HG02798 (cell line): Measurements from ENCODE around the gene OR6C1.
"Not testable (repeated sequence)": the region's sequence is repeated elsewhere in the genome, so short reads cannot be mapped to it uniquely, and the experiment has no call there.

Source experiments
- ATAC-seq: cut with Tn5 transposase; IDR thresholded peaks from one replicate; pipeline ENCODE4 v1.9.1; 2021; ENCODE audit warnings: mild to moderate bottlenecking; ENCODE audit not compliant: unreplicated experiment, poor library complexity

OR6C1 gene

DNA sequence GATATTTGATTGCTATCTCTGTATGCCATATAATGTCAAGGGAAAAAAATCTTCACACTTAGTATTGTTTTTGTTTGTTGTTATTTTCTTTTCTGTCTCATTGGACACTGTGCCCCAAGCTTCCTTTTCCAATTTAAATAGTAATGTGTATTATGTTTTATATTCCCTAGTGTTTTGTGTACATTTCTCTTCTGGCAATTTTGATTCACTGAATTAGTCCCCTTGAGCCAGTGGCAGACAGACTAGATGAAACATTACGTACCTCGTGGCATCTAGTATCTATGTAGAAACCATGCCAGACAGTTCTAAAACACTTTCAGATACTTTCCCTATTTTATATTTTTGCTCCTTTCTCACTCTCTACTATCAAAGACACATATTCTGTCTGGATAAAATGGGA is at the start of gene OR6C1:
OR6C1 (plus strand) TSS at position 301 of the 400 bp plus-strand sequence. CDS start 6,257 bp downstream, outside the sequence.
- ATAC-seq = no peak

DNA sequence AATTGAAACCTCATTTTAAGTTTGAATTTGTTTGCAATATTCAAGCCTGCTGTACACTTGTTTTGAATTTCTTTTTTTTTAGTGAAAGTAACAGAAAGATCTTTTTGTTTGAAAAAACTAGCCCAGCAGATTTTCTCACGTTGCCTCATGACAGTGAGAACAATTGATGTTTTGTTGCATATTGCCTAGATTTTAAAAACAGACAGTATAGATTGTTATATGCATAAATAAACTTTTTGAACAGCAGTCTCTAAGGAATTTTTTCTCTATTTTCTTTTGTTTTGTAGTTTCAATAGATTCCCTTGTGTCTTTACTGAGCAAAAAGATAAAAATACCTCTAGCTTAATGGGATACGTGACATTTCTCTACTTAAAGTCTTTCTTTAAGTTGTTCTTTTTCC is 33.2 kb upstream of the OR6C1 start:
- ATAC-seq = no peak

DNA sequence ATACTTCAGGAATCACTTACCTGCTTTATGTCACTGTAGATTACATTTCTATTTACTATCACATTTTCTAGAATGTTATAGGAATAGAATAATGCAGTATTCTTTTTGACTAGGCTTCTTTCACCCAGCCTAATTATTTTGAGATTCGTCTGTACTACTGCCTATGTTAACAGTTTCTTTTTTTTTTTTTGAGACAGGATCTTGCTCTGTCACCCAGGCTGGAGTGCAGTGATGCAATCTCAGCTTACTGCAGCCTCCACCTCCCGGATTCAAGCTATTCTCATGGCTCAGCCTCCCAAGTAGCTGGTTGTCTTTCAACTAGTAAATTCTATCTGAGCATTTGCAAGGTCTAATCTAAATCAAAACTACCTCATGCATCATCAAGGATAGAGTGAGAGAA is 24.1 kb upstream of the OR6C1 start:
- ATAC-seq = no peak

DNA sequence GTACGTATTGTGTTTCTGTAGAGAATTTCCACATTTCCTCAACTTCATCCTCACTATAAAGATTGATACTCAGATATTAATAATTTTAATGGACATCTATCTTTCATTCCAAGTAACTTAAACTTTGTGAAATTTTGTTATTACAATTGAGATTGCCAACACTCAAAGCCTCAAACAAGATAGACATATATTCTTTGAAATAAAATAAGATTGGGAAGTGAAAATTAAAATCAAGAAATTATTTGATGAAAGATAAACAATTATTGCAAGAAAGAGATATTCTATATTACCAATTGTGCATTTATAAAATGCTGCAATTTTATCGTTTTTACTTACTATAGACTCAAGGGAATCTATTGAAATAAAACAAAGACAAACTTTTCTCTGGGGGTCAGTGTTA is 17.7 kb upstream of the OR6C1 start, which contains the start of gene OR6C6:
OR6C6 (minus strand) TSS at position 101 of the 400 bp plus-strand sequence. CDS start 1,337 bp downstream, outside the sequence.
- no peak for ATAC-seq

DNA sequence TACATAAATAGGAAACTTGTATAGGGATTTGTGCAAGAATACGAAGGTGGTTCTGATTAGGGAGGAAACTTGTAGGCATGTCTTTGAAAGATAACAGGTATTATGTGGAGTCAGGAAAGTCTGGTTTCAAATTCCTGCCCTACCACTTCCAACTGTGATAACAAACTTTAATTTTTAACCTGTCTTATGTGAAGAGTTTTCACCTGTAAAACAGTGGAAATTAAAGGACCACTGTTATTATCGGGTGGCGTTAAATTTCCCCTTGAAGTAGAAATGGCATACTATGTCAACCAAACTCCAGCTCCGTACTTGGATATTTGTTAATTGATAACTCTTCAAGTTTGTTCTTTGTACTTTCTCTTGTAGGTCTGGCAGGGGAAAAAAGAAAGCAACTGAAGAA is 6.1 kb downstream of the OR6C1 start:
- no peak for ATAC-seq

DNA sequence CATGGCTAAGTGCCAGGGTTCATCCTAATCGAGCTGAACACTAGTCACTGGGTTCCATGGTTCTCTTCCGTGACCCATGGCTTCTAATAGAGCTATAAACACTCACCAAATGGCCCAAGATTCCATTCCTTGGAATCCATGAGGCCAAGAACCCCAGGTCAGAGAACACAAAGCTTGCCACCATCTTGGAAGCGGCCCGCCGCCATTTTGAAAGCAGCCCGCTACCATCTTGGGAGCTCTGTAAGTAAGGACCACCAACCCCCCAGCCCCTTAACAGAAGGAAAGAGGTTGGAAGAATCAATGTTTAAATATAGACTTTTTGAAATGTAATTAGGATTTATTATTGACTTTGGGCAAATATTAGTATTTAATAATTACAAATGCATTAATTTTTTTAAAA is 11.7 kb downstream of the OR6C1 start:
- not testable (repeated sequence) for ATAC-seq

DNA sequence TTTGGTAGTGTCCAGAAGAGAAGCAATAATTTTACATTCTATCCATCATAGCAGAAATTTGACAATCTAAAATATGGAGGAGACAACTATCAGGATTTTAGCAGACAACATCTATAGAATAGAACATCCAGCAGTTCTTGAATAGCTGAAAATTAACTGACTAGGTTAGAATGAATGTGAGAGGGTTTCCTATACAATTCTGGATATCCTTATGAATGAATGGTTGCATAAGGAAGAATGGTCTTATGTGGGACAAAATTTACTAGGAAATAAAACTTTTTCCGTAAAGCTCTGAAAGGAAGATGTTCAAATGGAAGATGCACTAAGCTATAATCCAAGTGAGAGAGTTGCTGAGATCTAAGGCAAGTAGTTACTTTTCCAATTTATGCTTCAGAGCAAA is 16.3 kb downstream of the OR6C1 start, which contains the start of gene OR6C3:
OR6C3 (plus strand) TSS at position 301 of the 400 bp plus-strand sequence. CDS start 955 bp downstream, outside the sequence.
- ATAC-seq = no peak

DNA sequence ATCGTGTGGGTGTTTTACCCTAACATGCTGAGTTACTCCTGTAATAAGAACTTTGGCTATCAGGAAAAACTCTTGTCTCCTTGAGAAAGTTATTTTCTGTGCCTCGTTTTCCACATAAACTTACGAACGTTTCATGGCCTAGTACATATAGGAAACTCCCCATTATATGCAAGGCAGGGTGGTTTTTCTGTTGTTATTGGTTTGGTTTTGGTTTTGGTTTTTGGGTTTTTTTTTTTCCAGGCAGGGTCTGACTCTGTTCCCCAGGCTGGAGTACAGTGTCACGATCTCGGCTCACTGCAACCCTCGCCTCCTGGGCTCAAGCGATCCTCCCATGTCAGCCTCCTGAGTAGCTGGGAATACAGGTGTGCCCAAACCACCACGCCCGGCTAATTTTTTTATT is 21.9 kb downstream of the OR6C1 start:
- no peak for ATAC-seq

DNA sequence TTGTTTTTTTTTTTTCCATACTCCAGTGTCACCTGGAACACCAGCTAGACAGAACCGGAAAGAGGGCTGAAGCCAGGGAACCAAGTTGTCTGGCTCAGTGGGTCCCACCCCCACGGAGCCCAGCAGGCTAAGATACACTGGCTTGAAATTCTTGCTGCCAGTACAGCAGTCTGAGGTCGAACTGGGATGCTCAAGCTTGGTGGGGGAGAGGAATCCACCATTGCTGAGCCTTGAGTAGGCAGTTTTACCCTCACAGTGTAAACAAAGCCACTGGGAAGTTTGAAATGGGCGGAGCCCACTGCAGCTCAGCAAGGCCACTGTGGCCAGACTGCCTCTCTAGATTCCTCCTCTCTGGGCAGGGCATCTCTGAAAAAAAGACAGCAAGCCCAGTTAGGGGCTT is 41.2 kb downstream of the OR6C1 start:
- ATAC-seq = not testable (repeated sequence)

DNA sequence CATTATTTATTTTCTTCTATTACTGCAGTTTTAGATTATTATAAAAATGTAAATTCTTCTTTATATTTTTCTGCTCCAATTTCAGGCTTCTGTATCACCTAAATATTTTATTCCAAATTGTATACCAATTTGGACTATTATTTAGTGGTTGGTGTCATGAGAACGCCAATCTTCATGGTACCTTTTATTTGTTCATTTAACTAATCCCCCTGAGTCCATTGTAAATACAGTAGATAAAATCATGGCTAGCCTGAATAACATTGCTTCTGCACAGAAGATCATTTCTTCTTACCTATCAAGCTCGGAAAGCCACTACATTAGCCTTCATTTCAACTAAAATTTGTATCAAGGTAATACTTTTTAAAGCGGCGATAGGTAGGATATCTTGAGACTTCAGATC is 48.5 kb downstream of the OR6C1 start, which contains the start of gene OR6C75:
OR6C75 (plus strand) TSS at position 301 of the 400 bp plus-strand sequence. CDS start 2,136 bp downstream, outside the sequence.
- no peak for ATAC-seq

DNA sequence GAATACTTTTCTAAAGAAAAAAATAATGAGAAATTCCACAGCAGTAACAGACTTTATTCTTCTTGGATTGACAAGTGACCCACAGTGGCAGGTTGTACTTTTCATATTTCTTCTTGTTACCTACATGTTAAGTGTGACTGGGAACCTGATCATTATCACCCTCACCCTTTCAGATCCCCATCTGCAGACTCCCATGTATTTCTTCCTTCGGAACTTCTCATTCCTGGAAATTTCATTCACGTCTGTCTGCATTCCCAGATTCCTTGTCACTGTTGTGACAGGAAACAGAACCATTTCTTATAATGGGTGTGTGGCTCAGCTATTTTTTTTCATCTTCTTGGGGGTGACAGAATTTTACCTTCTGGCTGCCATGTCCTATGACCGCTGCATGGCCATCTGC is 50.9 kb downstream of the OR6C1 start:
- no peak for ATAC-seq
